Gastrocnemius medialis (tissue), 4 donors: ENCODE measurements around the gene YAE1. TPM values are rescaled to one million over a fixed set of nuclear protein-coding genes. Genes with fewer than 3 reads are reported as not detected.

Experiments used
- ATAC-seq, 2 donors: fragments of 150-250 bp; one replicate each; pipeline ENCODE4 v1.9.1; 2016
- DNase-seq, 2 donors: peaks; one replicate each; pipeline ENCODE4 v3.0.0-alpha.2; 2019
- H3K27ac ChIP-seq, 4 donors: fragments of 200-600 bp; sonication (generic); 1 replicate in 1 of 4; 2 replicates in 3 of 4; pipeline ENCODE4 v1.5.1; 2016 to 2018; ENCODE audit warnings: mild to moderate bottlenecking in 2 of 4, moderate library complexity in 1 of 4
- H3K27me3 ChIP-seq, 3 donors: fragments of 200-600 bp; sonication (generic) in 2 of 3; 1 replicate in 1 of 3; 2 replicates in 2 of 3; pipeline versions ENCODE4 v1.5.1 to v1.6.0; 2016 to 2019; ENCODE audit warnings: mild to moderate bottlenecking in 1 of 3, moderate library complexity in 1 of 3
- H3K36me3 ChIP-seq, 2 donors: fragments of 200-600 bp; sonication (generic) in 1 of 2; one replicate each; pipeline ENCODE4 v1.5.1; 2017 to 2018
- H3K4me1 ChIP-seq, 2 donors: fragments of 200-600 bp; sonication (generic) in 1 of 2; one replicate each; pipeline ENCODE4 v1.5.1; 2016 to 2017; ENCODE audit warnings: mild to moderate bottlenecking in 2 of 2
- H3K4me3 ChIP-seq, 4 donors: fragments of 200-600 bp; sonication (generic) in 3 of 4; 1 replicate in 1 of 4; 2 replicates in 3 of 4; pipeline ENCODE4 v1.5.1; 2016 to 2019; ENCODE audit warnings: mild to moderate bottlenecking in 2 of 4
- H3K9me3 ChIP-seq, 3 donors: fragments of 200-600 bp; sonication (generic) in 2 of 3; 1 replicate in 1 of 3; 2 replicates in 2 of 3; pipeline ENCODE4 v1.5.1; 2016 to 2019
- POLR2A ChIP-seq, 2 donors: fragments of 450-650 bp; IDR thresholded peaks; one replicate each; pipeline ENCODE4 v1.6.1; 2017; ENCODE audit warnings: antibody characterized with exemption in 2 of 2, mild to moderate bottlenecking in 2 of 2, moderate library complexity in 2 of 2
- in situ Hi-C, 4 donors: fragments of 200-750 bp; cut with MboI; loops; one replicate each; pipeline versions ENCODE4 v1.15.0 to v1.8.0; 2017; ENCODE audit warnings: low sequenced_read_pairs in 4 of 4
- intact Hi-C: fragments of 100-400 bp; cut with DNase I; formaldehyde crosslinking; loops from one replicate; pipeline ENCODE4 v1.15.1; 2023; ENCODE audit warnings: low total_unique reads
- total RNA-seq, 4 donors: library from RNA; depleted of rRNA; stranded (reverse); fragments of >200 nt; gene quantifications; one replicate each; pipeline versions ENCODE4 v1.1.0 to v1.2.3, GENCODE V29; 2016
- TF ChIP-seq, protein P1 (sequence below), 5 experiments: fragments of 450-650 bp in 3 of 5; fragments of 200-600 bp in 2 of 5; sonication (generic) in 2 of 5; IDR thresholded peaks in 4 of 5; conservative IDR thresholded peaks in 1 of 5; 1 replicate in 4 of 5; 2 replicates in 1 of 5; pipeline ENCODE4 v1.5.1; 2016 to 2019; ENCODE audit warnings: antibody characterized with exemption in 5 of 5, mild to moderate bottlenecking in 3 of 5, moderate library complexity in 3 of 5

YAE1 gene
- total RNA-seq, 4 donors from 2014 or later = 4.6 to 20.2 (median 10.2) TPM

DNA sequence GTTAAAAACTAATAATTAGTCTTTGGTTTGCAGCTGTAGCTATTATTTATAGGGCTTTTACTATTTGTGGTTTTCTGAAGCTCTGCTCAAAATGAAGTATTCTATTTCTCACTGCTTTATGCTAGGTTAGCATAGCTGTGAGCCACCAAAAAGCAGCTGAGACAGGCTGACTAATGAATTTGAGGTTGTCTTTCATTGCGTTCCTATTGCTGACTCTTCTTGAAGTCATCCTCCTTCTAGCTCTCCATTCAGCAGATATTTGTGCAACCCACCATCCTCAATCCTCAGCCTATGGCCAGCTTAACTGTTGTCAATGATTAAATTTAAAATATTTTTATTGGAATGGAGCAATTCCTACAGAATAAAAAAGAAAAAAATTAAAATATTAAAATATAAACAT lies 55.1 kb downstream of the YAE1 start:
- Histone ChIP-seq H3K4me1 (peaks cover 28 to 35% of the 10 kb centered on the region in 2 donors), H3K4me3 (no peak overlapping the region), H3K36me3 (no peaks in the 10 kb centered on the region), H3K27me3 (no peaks in the 10 kb centered on the region), H3K9me3 (no peaks in the 10 kb centered on the region), H3K27ac (no peak overlapping the region)
- DNase-seq (no peak), ATAC-seq (no peak)
- intact Hi-C loops = loop anchor here (5.0 kb wide), 1 partner anchor 51 kb away; no protein-coding TSS in a partner anchor
- TF ChIP-seq, protein P1, sequence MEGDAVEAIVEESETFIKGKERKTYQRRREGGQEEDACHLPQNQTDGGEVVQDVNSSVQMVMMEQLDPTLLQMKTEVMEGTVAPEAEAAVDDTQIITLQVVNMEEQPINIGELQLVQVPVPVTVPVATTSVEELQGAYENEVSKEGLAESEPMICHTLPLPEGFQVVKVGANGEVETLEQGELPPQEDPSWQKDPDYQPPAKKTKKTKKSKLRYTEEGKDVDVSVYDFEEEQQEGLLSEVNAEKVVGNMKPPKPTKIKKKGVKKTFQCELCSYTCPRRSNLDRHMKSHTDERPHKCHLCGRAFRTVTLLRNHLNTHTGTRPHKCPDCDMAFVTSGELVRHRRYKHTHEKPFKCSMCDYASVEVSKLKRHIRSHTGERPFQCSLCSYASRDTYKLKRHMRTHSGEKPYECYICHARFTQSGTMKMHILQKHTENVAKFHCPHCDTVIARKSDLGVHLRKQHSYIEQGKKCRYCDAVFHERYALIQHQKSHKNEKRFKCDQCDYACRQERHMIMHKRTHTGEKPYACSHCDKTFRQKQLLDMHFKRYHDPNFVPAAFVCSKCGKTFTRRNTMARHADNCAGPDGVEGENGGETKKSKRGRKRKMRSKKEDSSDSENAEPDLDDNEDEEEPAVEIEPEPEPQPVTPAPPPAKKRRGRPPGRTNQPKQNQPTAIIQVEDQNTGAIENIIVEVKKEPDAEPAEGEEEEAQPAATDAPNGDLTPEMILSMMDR (IDR thresholded peaks at IDR 0.05 in 4 of 5, conservative IDR thresholded peaks at IDR 0.05 in 1 of 5) = no peak
- TF ChIP-seq POLR2A (IDR thresholded peaks at IDR 0.05) = no peak
- in situ Hi-C loops = no loop called here

DNA sequence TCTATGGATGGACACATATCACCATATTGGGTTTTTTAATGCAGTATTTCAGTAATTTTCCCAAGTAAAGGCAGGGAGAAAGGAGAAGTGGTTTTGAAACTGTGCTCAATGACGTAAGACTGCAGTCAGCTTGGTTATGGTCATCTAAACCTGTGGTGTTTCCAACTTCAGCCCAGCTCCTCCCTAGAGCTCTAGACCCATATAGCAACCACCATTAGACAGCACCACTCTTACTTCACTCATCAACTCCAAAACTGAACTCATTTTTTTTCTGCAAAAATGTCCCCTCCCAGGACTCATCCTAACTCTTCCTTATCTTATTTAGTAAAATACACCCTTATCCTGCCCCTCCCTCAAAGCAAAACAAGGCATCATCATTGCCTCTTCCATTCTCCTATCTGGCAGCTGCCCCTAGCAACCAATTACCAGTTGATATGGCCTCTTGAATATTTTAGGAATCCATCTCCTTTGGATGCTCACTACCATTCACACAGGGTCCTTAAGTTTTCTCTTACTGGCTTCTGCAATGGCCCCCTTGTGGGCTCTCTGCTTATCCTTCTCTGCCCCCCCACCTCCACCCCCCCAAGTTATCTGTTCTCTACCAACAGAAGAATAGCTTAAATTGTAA lies 55.7 kb downstream of the YAE1 start:
- DNase-seq = no peak
- Histone ChIP-seq H3K27me3 (no peaks in the 10 kb centered on the region), H3K27ac (no peak overlapping the region), H3K4me3 (no peak overlapping the region), H3K4me1 (peaks cover 34 to 41% of the 10 kb centered on the region in 2 donors), H3K9me3 (no peaks in the 10 kb centered on the region), H3K36me3 (no peaks in the 10 kb centered on the region)
- no peak for TF ChIP-seq POLR2A (IDR thresholded peaks at IDR 0.05)
- TF ChIP-seq, protein P1 (IDR thresholded peaks at IDR 0.05 in 4 of 5, conservative IDR thresholded peaks at IDR 0.05 in 1 of 5) = no peak
- no peak for ATAC-seq
- in situ Hi-C loops = no loop called here
- intact Hi-C loops = loop anchor here (2.0 to 5.0 kb wide), 2 partner anchors 50 to 55 kb away; partner anchors contain the start of gene YAE1

Other genes starting within 250 kb of the YAE1 start
- gene RALA, start 57.2 kb downstream of the YAE1 start, total RNA-seq = 10 to 100 TPM in 3 of 4 donors, 1 to 10 TPM in 1; 9.2 to 11.6 (median 10.7) TPM